HG03103 (cell line): ENCODE measurements around the gene PSMD10.
A peak's percentile ranks its signal among the peaks of the same experiment; 100 is the strongest.

Experiments used
- ATAC-seq: cut with Tn5 transposase; IDR thresholded peaks from one replicate; pipeline ENCODE4 v1.9.1; 2021; ENCODE audit warnings: low read depth; ENCODE audit not compliant: unreplicated experiment

PSMD10 gene

GRCh38 chrX:108091264-108091877 lies at the start of gene PSMD10, which contains the start of gene ATG4A:
TSS of gene PSMD10 (minus strand) at chrX:108091542. CDS start at chrX:108091520, 22 bp downstream.
TSS of gene ATG4A (plus strand) at chrX:108091778. CDS start at chrX:108091827, 49 bp downstream.
- ATAC-seq: peak; percentile 94

GRCh38 chrX:108138814-108139702 lies 47.7 kb upstream of the PSMD10 start:
- ATAC-seq: no peak

- no peak for ATAC-seq
These were observed 43.4 kb upstream of the PSMD10 start for GRCh38 chrX:108134724-108135123.

GRCh38 chrX:108132876-108133275 lies 41.5 kb upstream of the PSMD10 start:
- no peak for ATAC-seq

GRCh38 chrX:108132034-108132433 lies 40.7 kb upstream of the PSMD10 start:
- ATAC-seq: no peak

GRCh38 chrX:108131471-108131870 lies 40.1 kb upstream of the PSMD10 start:
- ATAC-seq: no peak

- ATAC-seq: no peak
These were observed 39.5 kb upstream of the PSMD10 start for GRCh38 chrX:108130889-108131288.

GRCh38 chrX:108127152-108127551 lies 35.8 kb upstream of the PSMD10 start:
- no peak for ATAC-seq

GRCh38 chrX:108126661-108127060 lies 35.3 kb upstream of the PSMD10 start:
- no peak for ATAC-seq

- no peak for ATAC-seq
These were observed 32.4 kb upstream of the PSMD10 start for GRCh38 chrX:108123591-108124366.

- no peak for ATAC-seq
These were observed 31.4 kb upstream of the PSMD10 start for GRCh38 chrX:108122748-108123147.

GRCh38 chrX:108121291-108121690 lies 29.9 kb upstream of the PSMD10 start:
- no peak for ATAC-seq

- ATAC-seq: no peak
These were observed 26.6 kb upstream of the PSMD10 start for GRCh38 chrX:108117988-108118387.

GRCh38 chrX:108114541-108114940 lies 23.2 kb upstream of the PSMD10 start:
- no peak for ATAC-seq

GRCh38 chrX:108105473-108105872 lies 14.1 kb upstream of the PSMD10 start:
- ATAC-seq: no peak

- ATAC-seq: no peak
These were observed 6.0 kb upstream of the PSMD10 start for GRCh38 chrX:108097380-108097779.

- ATAC-seq: peak; percentile 33
These were observed 543 bp upstream of the PSMD10 start for GRCh38 chrX:108091878-108092291.

GRCh38 chrX:108090491-108091263 lies 665 bp downstream of the PSMD10 start:
- peak; percentile 1 for ATAC-seq

GRCh38 chrX:108088511-108088910 lies 2.8 kb downstream of the PSMD10 start:
- no peak for ATAC-seq

GRCh38 chrX:108087792-108088191 lies 3.5 kb downstream of the PSMD10 start:
- ATAC-seq: no peak
